Tibial nerve (tissue), 4 donors: ENCODE results near the gene SERPIND1. TPM values are rescaled to one million over a fixed set of nuclear protein-coding genes. Genes with fewer than 3 reads are reported as not detected.

ENCODE experiments used
- DNase-seq, 2 donors: peaks; one replicate each; pipeline ENCODE4 v3.0.0-alpha.2; 2019; ENCODE audit warnings: low spot score in 2 of 2
- H3K27ac ChIP-seq, 4 donors: fragments of 200-600 bp; sonication (generic) in 3 of 4; one replicate each; pipeline ENCODE4 v1.5.1; 2017 to 2019; ENCODE audit warnings: mild to moderate bottlenecking in 1 of 4
- H3K27me3 ChIP-seq, 2 donors: fragments of 200-600 bp; sonication (generic) in 1 of 2; one replicate each; pipeline versions ENCODE4 v1.5.1 to v1.6.0; 2017 to 2019
- H3K36me3 ChIP-seq, 3 donors: fragments of 200-600 bp; sonication (generic); one replicate each; pipeline ENCODE4 v1.5.1; 2018 to 2019
- H3K4me1 ChIP-seq, 4 donors: fragments of 200-600 bp; sonication (generic) in 3 of 4; one replicate each; pipeline ENCODE4 v1.5.1; 2017 to 2019
- H3K4me3 ChIP-seq, 4 donors: fragments of 200-600 bp; sonication (generic) in 3 of 4; one replicate each; pipeline ENCODE4 v1.5.1; 2017 to 2019; ENCODE audit warnings: mild to moderate bottlenecking in 1 of 4, moderate library complexity in 1 of 4
- H3K9me3 ChIP-seq, 4 donors: fragments of 200-600 bp; sonication (generic) in 3 of 4; one replicate each; pipeline ENCODE4 v1.5.1; 2017 to 2019
- EP300 ChIP-seq, 2 donors: sonication (generic); formaldehyde crosslinking; IDR thresholded peaks; one replicate each; pipeline ENCODE4 v1.6.1; 2017; ENCODE audit warnings: antibody characterized with exemption in 2 of 2, mild to moderate bottlenecking in 1 of 2
- POLR2A ChIP-seq, 2 donors: fragments of 450-650 bp; IDR thresholded peaks; one replicate each; pipeline ENCODE4 v1.6.1; 2017; ENCODE audit warnings: antibody characterized with exemption in 2 of 2, mild to moderate bottlenecking in 2 of 2, moderate library complexity in 2 of 2
- WGBS, 2 donors: methylation state at CpG; one replicate each; pipeline ENCODE4 v1.1.5; 2018; 5-methylcytosine and 5-hydroxymethylcytosine counted together
- total RNA-seq, 4 donors: library from RNA; depleted of rRNA; stranded (reverse); fragments of >200 nt; gene quantifications; one replicate each; pipeline ENCODE4 v1.1.0, GENCODE V29; 2016
- TF ChIP-seq, protein P1 (sequence below), 5 experiments: fragments of 200-600 bp in 3 of 5; fragments of 450-650 bp in 2 of 5; sonication (generic) in 3 of 5; IDR thresholded peaks; one replicate each; pipeline ENCODE4 v1.5.1; 2016 to 2019; ENCODE audit warnings: antibody characterized with exemption in 5 of 5, mild to moderate bottlenecking in 3 of 5, moderate library complexity in 2 of 5

The SERPIND1 gene
- total RNA-seq, 4 donors from 2014 or later: 0.42 to 1.2 TPM; not detected in 2

DNA sequence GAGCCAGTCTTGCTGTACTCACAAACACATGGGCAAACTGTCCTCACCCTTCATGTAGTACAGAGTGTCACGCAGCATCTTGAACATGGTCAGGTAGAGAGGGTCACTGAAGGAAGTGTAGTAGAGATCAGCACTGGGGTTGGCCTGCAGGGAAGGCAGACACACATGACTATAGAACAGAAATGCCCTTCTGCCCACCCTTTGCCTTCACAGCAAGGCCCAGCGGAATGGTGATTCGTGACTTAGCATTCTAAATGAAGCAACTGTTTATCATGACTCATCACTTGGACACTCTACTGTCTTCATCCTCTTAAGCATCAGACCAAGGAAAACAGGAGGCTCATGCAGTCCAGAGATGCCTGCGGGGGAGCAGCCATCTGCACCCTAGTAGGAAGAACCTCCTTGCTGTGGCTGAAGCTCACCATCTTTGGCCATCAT, 33.4 kb downstream of the SERPIND1 start:
- DNase-seq: no peak
- WGBS, 2 donors: 70 to 77% methylated on average over 4 of the region's 4 CpGs
- Histone ChIP-seq H3K9me3 (no peaks in the 10 kb centered on the region), H3K27me3 (no peaks in the 10 kb centered on the region), H3K4me1 (no peaks in the 10 kb centered on the region), H3K27ac (no peak overlapping the region), H3K36me3 (peaks cover 0 to 95% (median 26%) of the 10 kb centered on the region in 3 donors), H3K4me3 (no peak overlapping the region)
- TF ChIP-seq EP300 (IDR thresholded peaks at IDR 0.05) (no peak), POLR2A (IDR thresholded peaks at IDR 0.05) (no peak)
- TF ChIP-seq, protein P1, sequence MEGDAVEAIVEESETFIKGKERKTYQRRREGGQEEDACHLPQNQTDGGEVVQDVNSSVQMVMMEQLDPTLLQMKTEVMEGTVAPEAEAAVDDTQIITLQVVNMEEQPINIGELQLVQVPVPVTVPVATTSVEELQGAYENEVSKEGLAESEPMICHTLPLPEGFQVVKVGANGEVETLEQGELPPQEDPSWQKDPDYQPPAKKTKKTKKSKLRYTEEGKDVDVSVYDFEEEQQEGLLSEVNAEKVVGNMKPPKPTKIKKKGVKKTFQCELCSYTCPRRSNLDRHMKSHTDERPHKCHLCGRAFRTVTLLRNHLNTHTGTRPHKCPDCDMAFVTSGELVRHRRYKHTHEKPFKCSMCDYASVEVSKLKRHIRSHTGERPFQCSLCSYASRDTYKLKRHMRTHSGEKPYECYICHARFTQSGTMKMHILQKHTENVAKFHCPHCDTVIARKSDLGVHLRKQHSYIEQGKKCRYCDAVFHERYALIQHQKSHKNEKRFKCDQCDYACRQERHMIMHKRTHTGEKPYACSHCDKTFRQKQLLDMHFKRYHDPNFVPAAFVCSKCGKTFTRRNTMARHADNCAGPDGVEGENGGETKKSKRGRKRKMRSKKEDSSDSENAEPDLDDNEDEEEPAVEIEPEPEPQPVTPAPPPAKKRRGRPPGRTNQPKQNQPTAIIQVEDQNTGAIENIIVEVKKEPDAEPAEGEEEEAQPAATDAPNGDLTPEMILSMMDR (IDR thresholded peaks at IDR 0.05): no peak

DNA sequence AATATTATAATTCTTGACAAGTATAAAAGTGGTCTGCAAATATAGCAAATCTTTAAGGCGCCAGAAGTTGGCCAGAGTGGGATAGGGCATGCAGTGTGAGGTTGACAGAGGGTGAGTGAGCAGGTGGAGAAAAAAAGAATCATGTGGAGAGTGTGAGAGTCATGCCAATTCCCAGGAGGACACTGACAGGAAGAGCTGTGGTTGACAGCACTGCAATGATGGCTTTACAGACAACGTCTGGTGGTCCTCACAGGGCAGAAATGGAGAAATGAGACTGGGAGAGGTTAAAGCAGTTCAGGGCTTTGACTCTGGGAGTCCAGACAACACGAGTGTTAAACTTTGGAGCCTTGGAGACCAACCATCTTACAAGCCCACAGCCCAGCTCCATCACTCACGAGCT, 34.9 kb downstream of the SERPIND1 start:
- H3K9me3 ChIP-seq: no peaks in the 10 kb centered on the region
- DNase-seq: no peak
- H3K27ac ChIP-seq: no peak overlapping the region
- H3K4me3 ChIP-seq: no peak overlapping the region
- 81 to 87% methylated on average over 4 of the region's 4 CpGs for WGBS, 2 donors
- TF ChIP-seq, protein P1 (IDR thresholded peaks at IDR 0.05): no peak
- no peak for TF ChIP-seq POLR2A (IDR thresholded peaks at IDR 0.05)
- no peaks in the 10 kb centered on the region for H3K4me1 ChIP-seq
- H3K36me3 ChIP-seq: peaks cover 0 to 95% (median 15%) of the 10 kb centered on the region in 3 donors
- no peaks in the 10 kb centered on the region for H3K27me3 ChIP-seq

DNA sequence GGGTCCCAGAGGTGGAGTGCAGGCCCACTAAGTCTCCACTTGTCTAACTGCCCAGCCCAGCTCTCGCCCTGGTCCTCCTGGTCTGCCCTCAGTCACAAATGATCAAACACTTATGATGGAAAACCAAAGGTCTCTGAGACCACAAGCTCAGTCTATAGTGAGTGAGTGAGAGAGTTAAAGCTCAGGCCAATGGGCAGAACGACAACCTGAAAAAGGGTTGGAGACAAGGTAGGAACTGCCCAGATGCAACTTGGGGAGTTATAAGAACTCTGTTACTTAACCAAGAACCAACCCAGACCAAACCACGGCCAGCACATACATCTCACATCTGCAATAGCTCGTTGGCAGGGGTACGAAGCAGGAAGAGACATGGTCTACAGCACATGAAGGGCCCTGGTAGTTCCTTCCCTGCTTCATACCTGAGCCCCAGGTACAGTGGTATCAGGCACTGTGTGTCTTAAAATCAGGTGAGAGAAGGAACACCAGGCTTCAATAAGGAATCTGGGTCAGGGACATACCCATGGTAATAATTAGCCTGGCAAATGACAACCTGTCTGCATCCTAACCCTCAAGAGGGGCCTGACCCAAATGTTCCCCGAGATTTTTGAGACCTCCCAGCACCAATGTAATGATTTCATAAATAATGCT, 35.7 kb downstream of the SERPIND1 start:
- WGBS, 2 donors: 88 to 92% methylated on average over 6 of the region's 6 CpGs
- no peak for DNase-seq
- Histone ChIP-seq H3K9me3 (no peaks in the 10 kb centered on the region), H3K27ac (no peak overlapping the region), H3K27me3 (no peaks in the 10 kb centered on the region), H3K4me3 (no peak overlapping the region), H3K36me3 (peaks cover 0 to 95% (median 7%) of the 10 kb centered on the region in 3 donors), H3K4me1 (no peaks in the 10 kb centered on the region)
- TF ChIP-seq, protein P1 (IDR thresholded peaks at IDR 0.05): no peak
- TF ChIP-seq POLR2A (IDR thresholded peaks at IDR 0.05) (no peak), EP300 (IDR thresholded peaks at IDR 0.05) (no peak)

DNA sequence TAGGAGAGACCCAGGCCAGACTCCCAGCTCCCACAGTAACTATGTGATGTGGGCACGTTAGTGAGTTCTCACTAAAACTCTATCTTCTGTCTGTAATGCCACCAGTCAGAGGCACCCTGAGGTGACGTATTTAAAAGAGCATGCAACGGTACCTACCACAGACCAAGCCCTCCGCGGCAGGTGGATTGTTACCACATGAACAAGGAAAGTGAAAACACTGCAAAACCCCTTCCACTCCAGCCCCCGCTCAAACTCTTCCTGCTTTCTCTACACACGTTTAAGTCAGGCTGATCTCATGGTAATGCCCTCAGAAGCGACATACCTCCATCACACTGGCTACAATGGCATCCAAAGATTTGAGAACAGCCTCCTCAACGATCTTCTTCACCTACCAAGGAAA, 36.7 kb downstream of the SERPIND1 start:
- H3K27ac ChIP-seq: no peak overlapping the region
- H3K4me1 ChIP-seq: no peaks in the 10 kb centered on the region
- H3K27me3 ChIP-seq: no peaks in the 10 kb centered on the region
- H3K36me3 ChIP-seq: peaks cover 0 to 97% (median 4%) of the 10 kb centered on the region in 3 donors
- DNase-seq: no peak
- no peak overlapping the region for H3K4me3 ChIP-seq
- WGBS, 2 donors: 90 to 93% methylated on average over 9 of the region's 9 CpGs
- H3K9me3 ChIP-seq: no peaks in the 10 kb centered on the region
- TF ChIP-seq, protein P1 (IDR thresholded peaks at IDR 0.05): no peak
- no peak for TF ChIP-seq EP300 (IDR thresholded peaks at IDR 0.05)
- TF ChIP-seq POLR2A (IDR thresholded peaks at IDR 0.05): no peak

DNA sequence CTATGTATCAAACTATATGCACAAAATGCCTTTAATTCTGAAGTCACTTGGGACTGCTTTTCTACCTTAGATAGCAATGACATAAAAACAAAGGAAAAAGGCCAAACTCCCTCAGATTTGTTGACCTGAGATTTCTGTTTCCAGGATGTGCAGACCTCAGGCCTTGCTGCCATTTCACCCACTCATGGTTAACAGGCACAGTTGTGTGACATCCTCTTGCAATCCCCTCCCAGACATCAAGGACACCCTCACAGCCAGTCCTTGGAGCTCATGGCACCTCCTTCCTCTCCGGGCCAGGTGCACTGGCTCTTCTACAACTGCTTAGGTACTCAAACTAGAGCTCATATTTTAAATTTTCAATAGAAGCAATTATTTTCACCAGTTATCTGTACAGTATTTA, 37.3 kb downstream of the SERPIND1 start:
- WGBS, 2 donors: 91 to 100% methylated on average over 1 of the region's 1 CpG
- H3K9me3 ChIP-seq: no peaks in the 10 kb centered on the region
- peaks cover 0 to 97% (median 2%) of the 10 kb centered on the region in 3 donors for H3K36me3 ChIP-seq

More for the DNA sequence above, 37.3 kb downstream of the SERPIND1 start:
- H3K27me3 ChIP-seq: no peaks in the 10 kb centered on the region
- no peak overlapping the region for H3K4me3 ChIP-seq
- no peak for DNase-seq
- H3K4me1 ChIP-seq: no peaks in the 10 kb centered on the region
- H3K27ac ChIP-seq: no peak overlapping the region
- TF ChIP-seq EP300 (IDR thresholded peaks at IDR 0.05) (no peak), POLR2A (IDR thresholded peaks at IDR 0.05) (no peak)
- TF ChIP-seq, protein P1 (IDR thresholded peaks at IDR 0.05): no peak
